GM18951 (cell line): Measurements from ENCODE around the gene ANP32B.
"Not testable (repeated sequence)": the region's sequence is repeated elsewhere in the genome, so short reads cannot be mapped to it uniquely, and the experiment has no call there.

Source experiments
- POLR2A ChIP-seq: IDR thresholded peaks from 4 replicates; pipeline ENCODE4 v1.6.1; 2011; ENCODE audit warnings: mild to moderate bottlenecking; ENCODE audit not compliant: insufficient read length, insufficient read depth; ENCODE audit errors: extremely low read depth
- in situ Hi-C: fragments of 300-500 bp; cut with MboI; formaldehyde crosslinking; loops from one replicate; pipeline ENCODE4 v1.12.0; 2022; ENCODE audit warnings: low sequenced_read_pairs, mixed read lengths, inconsistent platforms; ENCODE audit not compliant: unreplicated experiment

The ANP32B gene

DNA sequence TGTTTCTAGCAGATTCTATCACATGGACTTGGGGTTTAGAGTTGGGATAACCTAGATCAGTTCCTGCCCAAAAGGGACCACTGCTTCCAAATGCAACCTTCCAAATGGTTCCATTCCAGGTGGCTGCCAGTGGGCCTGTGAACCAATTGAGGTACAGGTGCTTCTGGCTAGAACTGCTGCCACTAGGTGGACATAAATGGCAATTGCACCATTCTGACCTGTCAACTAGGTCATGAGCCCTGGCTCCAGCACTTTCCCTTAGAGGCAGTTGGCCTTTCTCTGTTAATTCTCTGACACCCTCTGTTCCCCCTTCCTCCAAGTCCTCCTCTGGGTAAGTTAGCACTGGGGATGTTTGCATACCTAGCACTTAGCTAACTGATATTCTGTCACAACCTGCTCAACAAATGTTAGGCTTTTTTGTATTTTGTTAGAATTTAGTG is 28.6 kb upstream of the ANP32B start:
- in situ Hi-C loops: no loop called here
- TF ChIP-seq POLR2A: no peak

- in situ Hi-C loops: no loop called here
Measured at GRCh38 chr9:97956331-97956730, 26.8 kb upstream of the ANP32B start.

DNA sequence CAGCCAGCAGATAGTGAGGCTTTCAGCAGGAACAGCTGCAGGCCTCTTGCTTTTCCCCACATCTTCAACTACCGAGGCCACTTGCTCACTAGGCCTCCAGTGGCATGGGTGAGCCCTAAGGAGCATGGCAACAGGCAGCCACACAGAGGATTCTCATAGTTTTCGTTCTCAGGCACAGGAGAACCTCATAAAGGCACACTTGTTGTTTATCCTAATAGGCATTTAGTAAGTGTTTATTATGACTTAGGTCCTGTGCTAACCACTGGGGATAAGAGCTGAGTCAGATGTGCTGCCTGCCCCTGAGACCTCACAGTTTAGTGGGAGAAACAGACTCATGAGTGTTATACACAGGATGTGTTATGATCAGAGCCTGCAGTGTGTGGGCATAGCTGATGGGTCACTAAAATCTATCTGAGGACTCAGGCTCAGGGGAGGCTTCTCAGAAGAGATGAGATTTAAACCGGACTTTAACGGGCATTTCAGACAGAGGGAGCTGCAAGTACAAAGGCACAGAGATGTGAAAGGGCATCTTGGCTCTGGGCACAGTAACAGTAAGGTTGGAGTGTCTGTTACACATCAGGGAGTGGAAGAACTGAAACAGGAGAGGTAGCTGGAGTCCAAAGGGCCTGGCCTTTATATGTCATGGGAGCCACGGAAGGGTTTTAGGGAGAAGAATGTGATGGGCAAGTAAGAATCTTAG is 24.2 kb upstream of the ANP32B start:
- no peak for TF ChIP-seq POLR2A
- in situ Hi-C loops: no loop called here

More at GRCh38 chr9:97956331-97956730, 26.8 kb upstream of the ANP32B start:
- no peak for TF ChIP-seq POLR2A

DNA sequence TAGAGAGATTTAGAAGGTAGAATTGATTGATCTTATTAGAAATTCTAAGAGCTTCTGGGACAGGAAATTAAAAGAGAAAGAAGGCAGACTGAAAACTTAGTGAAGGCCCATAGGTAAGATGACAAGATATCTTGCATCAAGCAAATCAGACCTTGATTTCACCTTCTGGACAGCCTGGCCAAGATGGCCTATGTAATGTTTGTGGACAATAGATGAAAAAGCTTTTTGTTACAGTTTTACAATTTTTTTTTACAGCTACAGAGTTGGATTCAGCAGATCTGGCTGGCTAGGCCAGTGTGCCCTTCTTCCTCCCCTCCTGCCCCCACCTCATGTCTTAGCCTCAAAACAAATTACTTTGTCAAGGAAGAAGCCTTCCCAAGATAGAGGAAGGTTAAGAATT is 23.6 kb upstream of the ANP32B start:
- in situ Hi-C loops: no loop called here
- TF ChIP-seq POLR2A: no peak

DNA sequence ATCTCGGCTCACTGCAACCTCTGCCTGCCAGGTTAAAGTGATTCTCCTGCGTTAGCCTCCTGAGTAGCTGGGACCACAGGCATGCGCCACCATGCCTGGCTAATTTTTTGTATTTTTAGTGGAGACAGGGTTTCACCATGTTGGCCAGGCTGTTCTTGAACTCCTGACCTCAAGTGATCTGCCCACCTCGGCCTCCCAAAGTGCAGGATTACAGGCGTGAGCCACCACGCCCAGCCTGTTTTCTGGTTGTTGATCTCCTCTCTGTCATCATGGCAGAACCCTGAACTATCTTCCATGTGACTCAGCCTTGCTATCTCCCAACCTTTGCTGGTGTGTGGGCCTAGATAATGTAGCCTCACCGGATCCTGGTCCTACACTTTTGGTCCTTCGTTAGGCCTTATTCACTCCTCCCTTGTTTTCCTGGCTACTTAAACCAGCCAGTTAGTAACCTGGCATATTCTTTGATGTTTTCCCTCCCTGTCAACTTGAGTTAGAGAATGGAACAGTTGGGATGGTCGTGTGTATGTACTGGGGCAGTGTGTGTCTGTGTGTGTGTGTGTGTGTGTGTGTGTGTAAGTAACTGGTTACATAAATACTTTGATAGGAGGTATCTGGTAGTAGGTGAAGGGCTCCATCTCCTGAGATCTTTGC is 22.3 kb upstream of the ANP32B start:
- in situ Hi-C loops: not testable (repeated sequence)

GRCh38 chr9:97961361-97961760 is 21.8 kb upstream of the ANP32B start:
- no peak for TF ChIP-seq POLR2A
- in situ Hi-C loops: no loop called here

- in situ Hi-C loops: no loop called here
- no peak for TF ChIP-seq POLR2A
Measured at GRCh38 chr9:97962136-97962535, 21.0 kb upstream of the ANP32B start.

GRCh38 chr9:97962575-97962974 is 20.6 kb upstream of the ANP32B start:
- in situ Hi-C loops: no loop called here
- no peak for TF ChIP-seq POLR2A

DNA sequence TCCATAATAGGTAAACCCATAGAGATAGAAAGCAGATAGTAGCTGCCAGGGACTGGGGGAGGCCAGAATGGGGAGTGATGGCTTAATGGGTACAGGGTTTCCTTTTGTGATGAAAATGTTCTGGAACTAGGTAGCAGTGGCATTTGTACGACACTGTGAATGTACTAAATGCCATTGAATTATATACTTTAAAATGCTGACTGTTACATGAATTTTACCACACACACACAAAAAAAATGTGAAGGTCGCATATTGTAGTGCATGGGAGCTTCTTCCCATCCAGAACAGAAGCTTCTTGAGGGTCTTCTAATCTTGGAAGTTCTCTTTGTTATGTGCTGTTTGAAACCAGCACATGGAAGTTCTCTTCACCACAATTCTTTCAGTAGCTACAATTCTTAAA is 19.9 kb upstream of the ANP32B start:
- no peak for TF ChIP-seq POLR2A
- in situ Hi-C loops: no loop called here

DNA sequence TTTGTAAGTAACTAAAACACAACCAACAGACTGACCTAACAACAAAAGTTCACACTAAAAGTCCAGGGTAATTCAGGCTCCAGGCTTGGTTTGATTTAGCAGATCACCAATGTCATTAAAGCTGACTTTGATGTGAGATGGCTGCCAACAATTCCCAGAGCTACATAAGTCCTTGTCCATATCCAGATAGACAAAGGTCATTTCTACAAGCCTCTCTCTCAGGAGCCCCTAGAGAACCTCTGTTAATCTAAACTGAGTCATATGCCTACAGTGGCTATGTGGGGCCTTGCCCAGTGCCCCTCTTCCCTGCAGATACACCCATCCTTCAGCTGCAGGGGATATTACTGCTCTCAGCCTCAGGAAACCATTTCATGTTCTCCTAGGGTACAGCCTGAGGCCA is 18.2 kb upstream of the ANP32B start:
- no peak for TF ChIP-seq POLR2A
- in situ Hi-C loops: no loop called here

DNA sequence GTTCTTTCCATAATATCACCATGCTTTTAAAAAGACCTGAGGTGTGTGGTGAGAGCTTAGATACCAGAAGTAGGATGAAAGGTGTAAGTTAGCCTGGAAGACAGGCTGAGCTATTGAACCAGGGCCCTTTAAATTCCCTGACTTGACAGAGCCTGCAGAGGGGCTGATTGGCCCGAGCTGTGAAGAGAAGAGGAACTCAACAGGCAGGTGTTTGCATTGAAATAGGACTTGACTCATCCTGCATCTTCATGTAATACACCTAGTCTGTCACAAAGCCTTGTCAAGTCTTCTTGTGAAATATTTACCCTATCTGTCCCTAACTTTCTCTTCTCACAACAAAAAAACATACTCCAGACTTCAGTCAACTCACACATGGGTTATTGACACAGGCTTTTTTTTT is 16.6 kb upstream of the ANP32B start:
- in situ Hi-C loops: no loop called here
- no peak for TF ChIP-seq POLR2A

- in situ Hi-C loops: no loop called here
- no peak for TF ChIP-seq POLR2A
Measured at GRCh38 chr9:97969014-97969413, 14.1 kb upstream of the ANP32B start.

- in situ Hi-C loops: no loop called here
- TF ChIP-seq POLR2A: no peak
Measured at GRCh38 chr9:97970165-97970564, 13.0 kb upstream of the ANP32B start.

- in situ Hi-C loops: no loop called here
- no peak for TF ChIP-seq POLR2A
Measured at GRCh38 chr9:97972753-97973152, 10.4 kb upstream of the ANP32B start.
